Stimulated activated CD4-positive, alpha-beta T cell treated with anti-CD3 and anti-CD28 coated beads, TNF-alpha, amount 100 ng/mL, for 24 hours (primary cell): ENCODE data around the gene CAPZB.
A peak's percentile ranks its signal among the peaks of the same experiment; 100 is the strongest.

Source experiments
- DNase-seq, 3 experiments: peaks; one replicate each; pipeline ENCODE4 v3.0.0-alpha.2; 2020; ENCODE audit warnings: low read depth in 3 of 3

Gene CAPZB

DNA sequence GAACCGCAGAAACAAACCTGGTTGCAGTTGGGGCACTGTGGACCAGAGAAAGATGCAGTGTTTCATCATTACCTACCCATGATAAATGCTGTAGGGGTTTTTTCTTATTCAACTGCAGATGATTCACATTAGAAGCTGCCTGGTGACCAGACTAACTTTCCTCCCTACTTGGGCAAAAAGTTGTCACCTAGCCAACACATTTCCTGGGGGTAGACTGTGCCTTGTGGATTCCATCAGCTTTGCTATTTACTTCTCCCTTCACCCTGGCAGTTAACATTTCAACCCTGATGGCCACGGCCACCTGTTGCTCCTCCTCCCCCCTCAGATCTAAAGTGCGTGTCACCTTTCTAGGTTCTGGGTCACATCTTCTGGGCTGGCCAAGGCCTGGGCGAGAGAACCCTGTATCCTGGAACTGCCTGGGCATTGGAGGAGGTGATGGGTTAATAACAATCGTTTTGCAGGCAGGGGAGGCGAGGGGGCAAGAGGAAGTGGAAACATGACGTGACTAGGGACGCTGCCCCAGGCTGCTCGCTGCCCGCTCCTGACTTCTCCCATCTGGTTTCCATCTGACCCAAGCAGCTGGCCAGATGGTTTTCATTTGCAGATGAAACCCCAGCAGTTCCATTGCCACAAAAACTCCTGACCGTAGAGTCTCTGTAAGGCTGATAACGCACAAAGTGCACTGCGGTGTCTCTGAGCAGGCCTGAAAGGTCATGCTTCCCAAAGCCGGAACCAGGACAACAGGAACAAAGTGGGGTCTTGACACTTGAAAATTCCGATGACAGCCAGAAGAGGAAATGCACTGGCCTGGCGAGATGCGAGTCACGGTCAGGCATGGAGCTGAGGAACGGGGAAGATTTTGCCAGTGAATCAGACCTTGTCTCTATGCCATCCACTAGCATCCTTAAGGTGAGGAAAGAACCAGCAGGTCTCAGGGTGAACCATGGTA lies 36.6 kb downstream of the CAPZB start:
- peak in 1 of 3 experiments; percentile 26 for DNase-seq

DNA sequence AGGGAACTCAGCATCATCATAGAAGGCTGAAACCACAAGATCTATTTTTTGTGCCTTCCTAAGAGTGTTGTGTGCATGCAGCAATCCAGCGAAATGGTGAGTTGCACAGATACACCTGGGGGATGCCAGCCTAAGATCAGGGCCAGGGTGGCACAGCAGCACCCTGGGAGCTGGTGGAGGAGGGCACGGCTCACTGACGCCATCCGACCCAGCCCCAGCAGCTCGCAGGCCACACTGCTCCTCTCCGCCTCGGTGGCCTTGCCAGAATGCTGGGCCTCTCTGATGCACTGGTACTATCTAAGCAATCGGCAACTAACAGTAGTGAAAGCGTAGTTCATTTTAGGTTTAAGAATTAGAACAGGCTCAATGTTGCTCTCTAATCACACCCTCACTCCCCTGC lies 37.8 kb downstream of the CAPZB start:
- DNase-seq = no peak

DNA sequence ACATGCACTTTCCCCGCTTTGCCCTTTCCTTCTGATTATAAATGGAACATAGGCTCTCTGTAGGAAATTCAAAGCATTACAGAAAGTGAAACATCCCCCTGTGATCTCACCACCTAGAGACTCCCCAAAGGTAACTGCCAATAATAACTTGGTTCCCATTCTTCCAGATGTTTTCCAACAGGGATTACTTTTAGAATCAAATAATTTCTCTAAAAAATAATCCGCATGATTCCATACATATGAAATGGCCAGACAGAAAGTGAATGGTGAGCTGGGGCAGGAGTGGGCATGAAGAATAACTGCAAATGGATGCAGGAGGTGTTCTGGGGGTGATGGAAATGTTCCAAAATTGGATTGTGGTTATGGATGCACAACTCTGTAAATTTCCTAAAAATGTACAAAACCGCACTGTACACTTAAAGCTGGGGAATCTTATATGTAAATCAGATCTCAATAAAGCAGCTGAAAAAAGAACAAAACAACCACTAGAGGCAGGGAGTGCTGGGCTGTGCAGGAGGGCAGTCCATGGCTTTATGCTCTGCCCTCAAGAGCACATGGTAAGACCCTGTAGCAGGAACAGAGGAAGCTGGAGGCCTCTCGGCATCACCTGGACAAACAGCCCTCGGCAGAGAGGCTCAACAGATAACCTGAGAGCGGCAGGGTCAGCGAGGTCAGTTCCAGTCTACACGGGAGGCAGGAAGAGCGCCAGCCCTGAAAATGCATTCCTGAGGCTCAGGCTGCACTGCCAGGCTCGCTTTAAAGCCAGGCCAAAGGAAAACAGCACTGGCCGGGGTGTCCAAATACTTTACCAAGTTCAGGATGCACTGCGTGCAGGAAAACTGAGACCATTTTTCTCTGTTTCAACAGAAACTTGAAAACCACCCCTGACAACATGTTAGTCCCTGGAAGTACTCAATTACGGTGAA lies 39.7 kb downstream of the CAPZB start:
- no peak for DNase-seq

DNA sequence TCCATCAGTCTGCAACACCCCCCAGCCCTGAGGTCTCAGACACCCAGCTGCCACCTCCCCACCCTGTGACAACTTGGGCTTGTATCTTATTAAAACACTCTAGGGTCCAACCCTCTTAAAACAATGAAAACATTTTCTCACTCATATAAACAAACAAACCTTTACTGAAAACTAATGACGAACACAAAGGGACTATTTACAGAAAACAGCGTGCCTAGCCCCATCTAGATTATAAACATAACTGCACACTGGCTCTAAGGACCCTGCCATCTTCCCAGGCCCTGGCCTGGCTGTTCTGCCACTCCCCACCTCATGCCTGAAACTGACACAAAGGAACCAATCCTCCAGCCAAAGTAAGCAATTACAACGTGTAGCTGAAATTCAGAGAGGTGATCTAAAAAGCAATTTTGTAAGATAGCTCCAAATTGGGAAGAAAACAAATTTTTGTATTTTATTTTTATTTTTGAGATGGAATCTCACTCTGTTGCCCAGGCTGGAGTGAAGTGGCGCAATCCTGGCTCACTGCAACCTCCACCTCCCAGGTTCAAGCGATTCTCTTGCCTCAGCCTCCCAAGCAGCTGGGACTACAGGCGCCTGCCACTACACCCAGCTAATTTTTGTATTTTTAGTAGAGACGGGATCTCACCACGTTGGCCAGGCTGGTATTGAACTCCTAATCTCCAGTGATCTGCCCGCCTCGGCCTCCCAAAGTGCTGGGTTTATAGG lies 40.9 kb downstream of the CAPZB start:
- no peak for DNase-seq

DNA sequence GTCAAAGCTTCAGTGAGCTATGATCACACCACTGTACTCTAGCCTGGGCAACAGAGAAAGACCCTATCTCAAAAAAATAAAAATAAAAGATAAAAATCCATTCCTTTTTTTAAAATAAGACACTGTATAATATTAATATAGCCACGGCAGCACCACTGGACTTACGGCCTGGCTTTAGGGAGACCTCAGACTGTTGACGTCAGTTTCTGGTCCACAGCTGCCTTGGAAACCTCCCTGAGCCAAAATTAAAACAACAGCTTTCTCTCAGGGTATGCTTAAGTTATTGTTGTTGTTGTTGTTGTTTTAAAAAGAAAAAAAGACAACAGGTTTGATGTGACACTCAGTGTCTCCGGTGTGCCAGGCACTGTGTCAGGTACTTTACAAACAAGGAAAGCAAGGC lies 42.0 kb downstream of the CAPZB start:
- DNase-seq = no peak

DNA sequence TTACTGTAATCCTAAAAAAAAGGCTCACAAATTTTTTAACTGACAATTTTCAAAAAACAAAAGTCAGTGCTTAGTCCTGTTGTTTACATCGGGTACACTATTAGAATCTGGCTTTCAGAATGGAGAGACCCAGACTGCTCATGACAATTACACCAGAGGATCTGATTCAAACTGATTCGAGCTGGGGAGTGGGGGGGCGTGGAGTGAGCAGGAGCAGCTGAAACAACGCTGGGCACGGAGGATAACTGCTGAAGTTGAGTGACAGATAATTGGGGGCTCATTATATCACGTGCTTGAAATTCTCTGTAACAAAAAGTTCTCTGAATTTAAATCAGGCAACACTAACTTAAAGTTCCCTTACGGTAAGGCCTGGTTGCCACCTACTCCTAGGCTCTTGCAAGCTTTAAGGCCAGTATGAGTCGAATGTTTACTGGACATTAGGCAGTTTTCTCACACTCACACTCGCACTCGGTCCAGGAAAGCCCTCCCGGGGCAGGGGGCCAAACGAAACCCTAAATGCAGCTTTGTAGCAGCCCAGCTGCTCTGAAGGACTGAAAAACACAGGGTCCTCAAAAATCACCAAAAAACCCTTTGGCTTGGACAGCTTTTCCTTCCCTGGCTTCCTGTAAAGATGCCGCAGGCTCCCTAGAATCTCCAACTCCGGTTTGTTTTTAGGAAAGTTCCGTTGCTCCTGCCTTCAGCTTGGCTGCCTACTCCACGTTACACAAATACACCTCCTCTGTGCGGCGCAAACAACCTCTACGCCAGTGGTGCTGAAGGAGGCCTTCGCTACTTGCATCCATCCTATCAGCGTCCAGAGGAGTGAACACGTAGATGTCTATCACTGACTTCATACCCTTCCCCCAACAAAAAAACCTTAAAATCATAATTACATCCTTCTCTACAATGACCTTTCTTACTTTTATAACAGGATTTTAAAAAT lies 42.9 kb downstream of the CAPZB start:
- DNase-seq = no peak

DNA sequence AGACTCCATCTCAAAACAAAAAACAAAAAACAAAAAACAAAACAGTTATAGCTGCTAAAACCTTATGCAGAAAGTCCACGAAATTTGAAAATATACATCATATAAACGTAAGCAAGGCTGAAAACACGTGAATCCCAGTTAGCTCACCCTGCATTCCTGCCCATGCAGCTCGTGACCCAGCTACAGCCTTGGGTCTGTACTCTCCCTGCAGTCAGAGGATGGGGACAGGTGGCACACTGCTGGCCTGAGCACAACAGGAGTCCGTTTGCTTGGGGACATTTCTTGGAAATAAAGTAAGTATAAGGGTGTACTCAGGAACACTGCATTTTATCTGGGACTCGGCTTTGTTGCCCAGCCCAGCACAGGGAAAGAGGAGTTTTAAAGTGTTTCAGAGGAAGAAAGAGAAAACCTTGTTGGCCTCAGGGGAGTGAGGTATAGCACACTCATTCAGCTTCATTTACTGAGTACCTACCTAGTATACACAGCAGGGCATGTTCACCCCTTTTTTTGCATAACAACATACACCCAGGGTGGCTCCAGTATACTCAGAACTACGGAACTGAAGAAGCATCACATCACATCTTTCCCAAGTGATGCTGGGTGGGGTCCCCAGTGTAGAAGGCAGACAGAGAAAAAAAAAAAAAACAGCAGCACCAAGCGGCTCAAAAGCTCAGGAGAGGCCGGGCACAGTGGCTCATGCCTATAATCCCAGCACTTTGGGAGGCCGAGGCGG lies 44.1 kb downstream of the CAPZB start:
- no peak for DNase-seq

DNA sequence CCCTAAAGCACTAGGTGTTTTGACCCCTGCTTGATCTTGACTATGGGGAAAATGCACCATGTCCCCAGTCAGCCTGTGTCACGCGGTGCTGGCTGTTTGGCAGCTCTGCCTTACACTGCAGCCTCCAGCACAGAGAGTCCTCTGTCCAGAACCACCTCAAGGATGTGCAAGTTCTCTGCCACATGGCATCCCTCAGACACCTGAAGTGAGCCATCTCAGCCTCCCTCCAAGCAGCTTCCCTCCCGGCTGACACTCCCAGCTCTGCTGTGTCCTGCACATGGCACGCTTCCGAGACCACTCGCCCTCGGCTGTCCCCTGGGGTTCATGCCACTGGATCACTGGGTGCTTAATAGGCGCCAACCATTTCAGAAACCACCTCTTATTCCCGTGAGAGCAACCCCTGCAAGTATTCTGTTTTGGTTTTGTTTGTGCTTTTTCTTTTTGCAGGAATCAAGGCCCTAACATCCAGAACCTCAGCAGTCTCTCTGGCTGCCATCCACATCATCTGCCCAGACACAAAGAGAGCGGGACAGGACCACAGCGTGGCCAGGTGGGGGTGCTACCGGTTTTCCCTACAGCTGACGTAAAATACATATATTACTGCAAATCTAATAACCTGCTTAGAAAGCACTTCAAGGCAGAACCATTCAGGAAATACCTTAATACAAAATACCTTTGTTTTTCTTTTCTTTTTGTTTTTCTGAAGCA lies 45.7 kb downstream of the CAPZB start:
- DNase-seq = peak in 1 of 3 experiments; percentile 17

DNA sequence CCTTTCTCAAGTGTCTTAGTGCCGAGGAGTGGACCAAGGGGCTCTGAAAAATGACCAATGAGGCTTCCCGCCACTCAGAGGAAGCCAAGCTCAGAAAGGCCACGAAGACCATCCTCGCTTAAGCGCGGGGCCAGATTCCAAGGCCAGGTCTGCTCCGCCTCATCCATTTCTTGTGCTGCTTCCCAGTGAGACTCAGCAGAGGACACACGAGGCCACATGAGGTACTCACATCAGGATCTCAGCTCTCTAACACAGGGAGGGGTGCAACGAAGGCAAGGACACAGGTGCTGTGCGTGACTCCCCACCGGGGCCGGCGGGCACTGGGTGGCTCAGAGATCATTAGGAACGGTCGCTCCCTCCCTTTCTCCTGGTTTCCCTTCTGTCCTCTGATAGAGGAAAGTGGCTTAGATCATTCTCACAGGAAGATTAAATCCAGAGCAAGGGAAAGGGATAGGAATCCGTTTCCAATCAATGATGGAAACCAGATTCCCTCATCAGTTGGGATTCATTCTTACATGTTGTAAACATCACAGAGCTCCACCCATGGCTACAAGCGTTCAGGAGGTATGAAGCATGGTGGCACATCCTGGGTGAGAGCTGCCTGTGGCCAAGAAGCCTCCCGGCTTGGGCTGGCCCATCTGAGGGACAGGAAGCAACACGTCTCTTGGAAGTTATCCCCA lies 46.7 kb downstream of the CAPZB start:
- no peak for DNase-seq

DNA sequence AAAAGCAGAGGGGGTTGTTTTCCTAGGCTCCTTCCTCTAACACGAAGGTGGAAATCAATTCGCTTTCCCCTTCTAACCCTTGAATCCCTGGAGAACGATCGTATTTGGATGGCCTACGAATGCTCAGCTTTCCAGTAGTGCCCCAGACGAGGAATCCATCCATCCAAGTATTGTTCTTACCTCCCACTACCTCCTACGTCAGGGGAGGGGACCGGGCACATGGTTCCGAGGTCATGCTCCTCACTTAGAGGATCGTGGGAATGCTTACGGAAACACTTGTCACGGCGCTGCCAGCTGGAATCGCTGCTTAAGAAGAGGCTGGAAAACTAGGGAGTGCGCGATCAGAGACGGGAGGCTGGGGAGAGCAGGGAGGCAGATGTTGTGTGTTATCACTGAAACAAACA lies 47.4 kb downstream of the CAPZB start:
- no peak for DNase-seq

DNA sequence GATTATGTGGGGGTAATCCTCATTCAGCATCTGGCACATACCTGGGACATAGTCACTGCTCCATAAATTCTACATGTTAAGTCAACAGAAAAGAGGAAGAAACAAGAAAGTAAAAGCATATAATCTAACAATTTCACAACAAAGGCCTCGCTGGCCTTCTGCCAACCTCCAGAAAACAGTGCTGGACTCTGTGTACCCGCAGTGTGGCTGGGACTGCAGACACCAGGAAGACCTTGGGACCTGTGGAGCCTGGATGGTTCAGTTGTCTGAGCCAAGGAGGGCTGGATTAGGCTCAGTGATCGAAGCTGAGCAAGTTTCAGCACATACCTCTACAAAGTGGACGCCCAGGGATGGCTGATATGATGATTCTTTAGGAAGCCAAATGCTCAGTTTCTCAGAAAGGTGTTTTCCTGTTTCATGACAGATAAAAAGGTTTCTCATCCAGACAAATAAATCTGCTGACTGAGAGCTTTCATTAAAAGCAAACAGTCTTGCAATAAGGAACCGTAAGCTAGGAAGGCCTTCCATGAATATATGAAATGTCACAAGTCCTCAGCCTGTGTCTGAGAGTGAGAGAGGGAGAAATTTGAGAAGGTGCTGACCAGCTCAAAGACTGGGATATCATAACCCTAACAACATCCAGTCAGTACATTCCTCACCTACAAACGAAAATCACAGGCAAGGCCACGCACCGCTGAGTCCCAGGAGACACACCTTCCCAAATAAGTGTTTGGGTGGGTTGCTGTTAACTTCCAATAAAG lies 48.4 kb downstream of the CAPZB start:
- no peak for DNase-seq

DNA sequence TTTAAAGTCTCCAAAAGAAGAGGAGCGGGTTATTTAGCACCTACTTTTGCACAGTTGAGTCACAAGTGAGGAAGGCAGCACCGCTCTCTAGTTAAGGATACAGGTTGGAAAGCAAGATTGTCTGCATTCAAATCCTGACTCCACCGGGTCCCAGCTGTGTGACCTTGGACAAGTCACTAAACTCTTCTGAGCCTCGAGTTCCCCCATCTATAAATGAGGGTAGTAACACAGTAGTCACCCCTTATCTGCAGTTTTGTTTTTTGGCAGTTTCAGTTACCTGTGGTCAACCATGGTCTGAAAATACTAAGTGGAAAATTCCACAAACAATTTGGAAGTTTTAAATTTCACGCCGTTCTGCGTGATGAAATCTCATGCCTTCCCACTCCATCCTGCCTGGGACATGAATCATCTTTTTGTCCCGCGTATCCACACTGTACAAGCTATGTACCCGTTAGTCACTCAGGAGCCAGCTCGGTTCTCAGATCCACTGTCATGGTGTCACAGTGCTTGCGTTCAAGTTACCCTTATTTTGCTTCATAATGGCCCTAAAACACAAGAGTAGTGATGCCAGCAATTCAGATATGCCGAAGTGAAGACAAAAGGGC lies 49.4 kb downstream of the CAPZB start:
- DNase-seq = peak in 2 of 3 experiments; percentile 30

DNA sequence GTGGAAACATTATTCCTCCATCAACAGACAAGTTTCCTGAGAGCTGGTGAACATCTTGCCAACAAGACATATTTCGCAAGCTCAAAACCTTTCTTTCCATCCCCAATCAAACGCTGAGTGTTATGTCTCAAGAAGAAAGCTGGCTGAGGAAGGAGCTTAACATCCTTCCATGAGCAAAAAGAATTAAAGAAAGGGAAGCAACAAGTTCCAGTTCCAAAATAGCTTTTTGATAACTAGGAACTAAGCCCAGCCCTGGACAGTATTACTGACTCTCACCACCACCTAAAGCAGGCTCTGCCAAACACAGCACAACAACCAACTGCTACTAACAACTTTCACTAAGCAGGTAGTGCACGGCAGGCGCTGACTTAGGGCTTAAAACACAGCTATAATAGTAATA lies 50.2 kb downstream of the CAPZB start:
- DNase-seq = no peak

DNA sequence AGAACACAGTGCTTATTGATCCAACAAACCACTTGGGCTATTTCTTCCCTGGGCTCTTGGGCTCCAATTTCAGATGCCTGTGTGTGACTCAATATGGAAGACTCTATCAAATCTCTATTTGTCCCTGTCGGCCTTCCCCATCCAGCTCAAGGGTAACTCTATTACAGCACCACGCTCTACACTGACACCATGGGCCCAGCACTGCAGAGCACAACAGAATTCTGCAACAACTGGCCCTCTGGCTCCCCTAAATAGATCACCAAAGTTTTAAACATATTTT lies 51.7 kb downstream of the CAPZB start:
- no peak for DNase-seq

DNA sequence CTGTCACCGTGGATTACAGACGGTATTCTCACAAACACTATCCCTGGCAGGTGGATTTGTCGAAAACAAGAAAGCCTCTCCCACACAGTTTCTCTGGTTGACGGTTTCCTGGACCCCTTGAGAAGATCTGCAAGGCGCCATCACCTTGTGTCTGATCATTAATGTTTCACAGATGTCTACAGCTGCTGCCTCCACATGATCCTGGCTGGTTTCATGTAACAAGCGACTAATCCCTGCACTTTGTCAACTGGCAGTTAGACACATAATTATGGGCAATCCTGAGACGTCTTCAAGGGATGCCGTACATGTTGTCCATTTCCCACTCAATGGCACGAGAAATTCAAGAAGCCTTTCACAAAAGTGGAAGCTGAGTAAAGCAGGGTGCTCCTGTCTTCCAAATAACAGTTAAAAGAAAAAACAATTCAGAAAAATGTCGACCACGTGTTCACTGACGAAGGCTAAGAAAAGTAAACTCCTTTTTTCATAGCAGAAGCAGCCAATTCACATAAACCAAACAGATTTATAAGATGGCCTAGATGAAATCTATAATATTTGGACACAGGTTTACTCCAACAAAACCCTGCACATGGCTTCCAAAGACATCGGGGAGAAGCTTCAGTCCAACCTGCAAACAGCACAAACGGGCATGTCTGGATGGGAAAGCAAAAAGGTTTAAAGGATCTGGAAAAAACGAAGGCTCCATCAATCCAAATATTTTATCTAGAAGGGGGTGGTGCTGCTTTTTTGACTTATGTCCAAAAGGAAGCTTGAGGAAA lies 52.2 kb downstream of the CAPZB start:
- DNase-seq = no peak

DNA sequence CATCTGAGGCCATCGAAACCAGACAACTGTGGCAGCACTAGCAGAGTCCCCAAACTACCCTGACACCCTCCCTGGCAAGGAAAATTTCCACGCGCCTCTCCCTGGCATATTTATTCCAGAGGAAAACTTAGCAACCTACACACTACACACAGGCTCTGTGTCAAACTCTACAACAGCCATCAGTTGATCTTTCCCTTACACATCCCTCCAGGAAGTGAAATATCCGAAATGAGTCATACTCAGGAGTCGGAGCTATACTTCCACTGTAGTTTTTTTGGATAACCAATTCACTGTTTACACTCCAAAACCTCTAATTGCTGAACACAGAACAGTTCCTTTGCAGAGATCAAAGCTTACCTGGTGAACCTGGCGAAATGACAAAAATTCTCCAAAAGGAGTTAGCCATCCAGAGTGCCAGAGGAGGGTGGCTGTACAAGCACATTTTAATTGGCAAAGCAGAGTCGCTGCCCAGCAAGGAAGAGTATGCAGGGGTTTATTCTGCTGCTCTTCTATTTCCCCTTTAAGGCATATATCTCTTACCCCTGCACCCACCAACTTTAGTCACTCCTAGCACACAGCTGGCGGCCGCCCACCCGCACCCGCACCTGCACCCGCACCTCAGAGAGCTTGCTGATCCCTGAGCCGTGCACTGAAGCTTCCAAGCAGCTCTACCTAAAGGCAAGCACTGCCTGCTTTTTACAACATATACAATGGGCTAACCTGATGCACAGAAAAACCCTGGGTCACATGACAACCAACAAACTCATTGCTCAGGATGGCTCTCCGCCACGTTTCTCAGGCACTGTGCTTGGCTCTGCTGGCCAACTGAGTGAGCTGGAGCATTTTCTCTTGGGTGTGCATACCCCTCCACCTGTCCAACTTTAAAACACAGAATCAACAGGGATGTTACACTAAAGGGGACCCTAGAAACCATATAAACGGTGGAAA lies 54.9 kb downstream of the CAPZB start:
- DNase-seq = no peak
